HL-60 (cell line): ENCODE measurements around the gene SUPT16H.
"Not testable (repeated sequence)": the region's sequence is repeated elsewhere in the genome, so short reads cannot be mapped to it uniquely, and the experiment has no call there.

Experiments used
- DNase-seq, 2 experiments: peaks; one replicate each; pipeline ENCODE4 v3.0.0-alpha.2; 2010 to 2020; ENCODE audit warnings: low read depth in 1 of 2, low spot score in 1 of 2
- H3K27ac ChIP-seq: fragments of 250-450 bp; sonication (Bioruptor Pico); replicated peaks from 2 replicates; pipeline ENCODE4 v1.5.1; 2020; ENCODE audit warnings: mild to moderate bottlenecking, moderate library complexity
- H3K27me3 ChIP-seq: fragments of 250-450 bp; sonication (Bioruptor Pico); 2 replicates; pipeline ENCODE4 v1.5.1; 2021; ENCODE audit warnings: mild to moderate bottlenecking, moderate library complexity; ENCODE audit not compliant: insufficient read depth, poor library complexity, severe bottlenecking
- H3K4me3 ChIP-seq: replicated peaks from 2 replicates; pipeline ENCODE4 v1.5.1; 2011; ENCODE audit warnings: mild to moderate bottlenecking, control low read depth, low read length; ENCODE audit not compliant: insufficient read depth
- CTCF ChIP-seq: IDR thresholded peaks from one replicate; pipeline ENCODE4 v1.5.1; 2011; ENCODE audit warnings: low read length, control low read depth, inconsistent platforms; ENCODE audit not compliant: insufficient read depth
- GABPA ChIP-seq: IDR thresholded peaks from 2 replicates; pipeline ENCODE4 v1.6.1; 2012; ENCODE audit warnings: low read depth
- POLR2AphosphoS5 ChIP-seq: IDR thresholded peaks from 2 replicates; pipeline ENCODE4 v1.6.1; 2012; ENCODE audit warnings: low read depth
- REST ChIP-seq: IDR thresholded peaks from 2 replicates; pipeline ENCODE4 v1.6.1; 2012; ENCODE audit warnings: low read depth; ENCODE audit not compliant: insufficient replicate concordance
- SPI1 ChIP-seq: IDR thresholded peaks from 2 replicates; pipeline ENCODE4 v1.6.1; 2012; ENCODE audit warnings: low read depth, mild to moderate bottlenecking, borderline replicate concordance

Gene SUPT16H

DNA sequence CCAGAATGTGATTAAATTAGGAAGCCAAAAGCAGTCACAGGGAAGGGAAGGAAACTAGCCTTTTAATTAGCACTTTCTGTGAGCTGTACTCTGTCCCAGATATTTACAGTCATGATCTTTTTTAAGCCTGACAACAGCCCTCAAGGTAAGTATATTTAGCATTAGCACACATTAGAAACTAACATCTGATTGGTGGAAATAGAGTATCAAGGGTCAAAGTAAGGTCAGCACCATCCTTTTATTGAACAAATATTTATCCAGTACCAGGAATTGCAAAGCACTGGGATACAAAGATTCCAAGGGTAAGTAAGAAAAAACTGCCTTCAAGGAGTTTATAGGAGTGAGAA lies 75.7 kb downstream of the SUPT16H start:
- no peaks in the 10 kb centered on the region for H3K27me3 ChIP-seq
- TF ChIP-seq GABPA (no peak), SPI1 (no peak), POLR2AphosphoS5 (no peak), CTCF (no peak), REST (no peak)
- no peak overlapping the region for H3K27ac ChIP-seq
- no peak overlapping the region for H3K4me3 ChIP-seq
- no peak for DNase-seq

GRCh38 chr14:21307637-21308036 lies 76.2 kb downstream of the SUPT16H start:
- Histone ChIP-seq H3K27ac (no peak overlapping the region), H3K4me3 (no peak overlapping the region)
- TF ChIP-seq SPI1 (no peak), REST (no peak), CTCF (no peak), GABPA (no peak), POLR2AphosphoS5 (no peak)

GRCh38 chr14:21302836-21303140 lies 81.0 kb downstream of the SUPT16H start:
- not testable (repeated sequence) for H3K27ac ChIP-seq, H3K4me3 ChIP-seq, DNase-seq, H3K27me3 ChIP-seq

More at GRCh38 chr14:21307637-21308036, 76.2 kb downstream of the SUPT16H start:
- no peaks in the 10 kb centered on the region for H3K27me3 ChIP-seq
- DNase-seq = no peak

GRCh38 chr14:21302013-21302835 lies 81.6 kb downstream of the SUPT16H start:
- H3K27ac ChIP-seq = no peak overlapping the region

More at GRCh38 chr14:21302013-21302835, 81.6 kb downstream of the SUPT16H start:
- no peak for TF ChIP-seq SPI1
- TF ChIP-seq POLR2AphosphoS5 = no peak
- TF ChIP-seq REST = no peak
- TF ChIP-seq CTCF = no peak
- no peak for TF ChIP-seq GABPA
- Histone ChIP-seq H3K27me3 (peaks cover 4% of the 10 kb centered on the region), H3K4me3 (no peak overlapping the region)
- DNase-seq = no peak
